ENCODE results near the gene OR2AG2.

GRCh38 chr11:6735306-6735705 is 36.5 kb downstream of the OR2AG2 start:
- no peak for TF ChIP-seq CTCF (IDR thresholded peaks at IDR 0.05 in 4 of 5, conservative IDR thresholded peaks at IDR 0.05 in 1 of 5)
- TF ChIP-seq POLR2A (IDR thresholded peaks at IDR 0.05): no peak

Data from gastrocnemius medialis (tissue), 4 donors.